Measurements from ENCODE around the gene SMDT1.
A peak's percentile ranks its signal among the peaks of the same experiment; 100 is the strongest.
"Not testable (repeated sequence)": the region's sequence is repeated elsewhere in the genome, so short reads cannot be mapped to it uniquely, and the experiment has no call there.

Gene SMDT1

DNA sequence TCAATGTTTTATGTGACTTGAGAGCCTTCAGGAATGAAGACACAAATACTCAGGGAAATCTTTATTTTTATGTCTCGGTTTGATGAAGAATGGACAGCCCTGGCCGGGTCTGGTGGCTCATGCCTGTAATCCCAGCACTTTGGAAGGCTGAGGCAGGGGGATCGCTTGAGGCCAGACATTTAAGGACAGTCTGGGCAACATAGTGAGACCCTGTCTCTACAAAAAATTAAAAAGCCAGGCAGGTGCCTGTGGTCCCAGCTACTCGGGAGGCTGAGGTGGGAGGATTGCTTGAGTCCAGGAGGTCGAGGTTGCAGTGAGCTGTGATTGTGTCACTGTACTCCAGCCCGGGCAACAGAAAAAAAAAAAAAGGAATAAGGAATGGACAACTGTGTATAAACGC lies 8.0 kb upstream of the SMDT1 start:
- not testable (repeated sequence) for DNase-seq

DNA sequence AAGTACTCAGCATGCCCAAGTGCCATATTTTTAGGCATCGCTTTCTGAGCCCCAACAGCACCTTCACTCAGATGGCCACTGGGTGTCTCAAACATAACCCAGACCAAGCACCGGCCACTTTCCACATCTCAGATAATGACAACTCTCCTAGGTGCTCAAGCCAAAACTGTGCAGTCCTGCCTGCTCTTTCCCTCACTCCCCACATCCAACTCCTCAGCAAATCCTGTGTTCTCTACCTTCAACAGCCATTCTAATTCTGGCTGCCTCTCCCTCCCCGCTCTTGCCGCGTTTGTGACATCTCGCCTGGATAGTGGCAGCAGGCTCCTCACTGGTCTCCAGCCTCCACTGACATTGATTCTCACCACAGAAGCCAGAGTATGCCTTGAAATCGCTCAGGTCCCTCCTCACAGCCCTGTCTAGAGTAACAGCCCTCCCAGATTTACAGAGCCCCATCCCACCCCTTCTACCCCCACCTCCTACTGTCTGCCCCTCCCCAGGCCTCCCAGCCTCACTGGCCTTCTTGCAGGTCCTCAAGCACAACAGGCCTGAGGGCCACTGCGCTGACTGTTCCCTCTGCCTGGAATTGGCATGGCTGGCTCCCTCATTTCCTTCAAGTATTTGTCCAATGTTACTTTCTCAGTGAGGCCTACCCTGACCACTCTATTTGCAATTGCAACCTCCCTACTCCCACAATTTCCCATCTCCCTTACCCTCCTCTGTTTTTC lies 6.7 kb upstream of the SMDT1 start:
- no peak for DNase-seq

DNA sequence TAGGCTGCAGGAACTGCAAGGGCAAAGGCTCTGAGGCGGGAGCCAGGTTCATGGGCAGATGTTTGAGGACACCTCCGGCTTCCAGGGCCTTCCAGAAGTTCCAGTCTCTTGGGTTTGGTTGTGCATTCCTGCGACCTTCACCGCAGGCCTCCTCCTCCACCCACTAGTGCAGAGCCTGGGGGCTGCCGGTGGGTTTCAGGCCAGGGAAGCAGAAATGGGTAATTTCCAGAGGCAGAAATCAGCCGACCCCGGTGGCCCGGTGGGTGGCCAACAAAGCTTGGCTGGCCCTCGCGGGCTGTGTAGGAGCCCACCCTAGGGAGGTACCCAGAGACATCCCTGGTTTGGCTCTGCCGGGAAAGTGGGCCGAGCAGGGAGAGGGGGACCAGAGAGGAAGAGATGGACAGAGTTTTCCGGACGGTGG lies 5.9 kb upstream of the SMDT1 start:
- no peak for DNase-seq

DNA sequence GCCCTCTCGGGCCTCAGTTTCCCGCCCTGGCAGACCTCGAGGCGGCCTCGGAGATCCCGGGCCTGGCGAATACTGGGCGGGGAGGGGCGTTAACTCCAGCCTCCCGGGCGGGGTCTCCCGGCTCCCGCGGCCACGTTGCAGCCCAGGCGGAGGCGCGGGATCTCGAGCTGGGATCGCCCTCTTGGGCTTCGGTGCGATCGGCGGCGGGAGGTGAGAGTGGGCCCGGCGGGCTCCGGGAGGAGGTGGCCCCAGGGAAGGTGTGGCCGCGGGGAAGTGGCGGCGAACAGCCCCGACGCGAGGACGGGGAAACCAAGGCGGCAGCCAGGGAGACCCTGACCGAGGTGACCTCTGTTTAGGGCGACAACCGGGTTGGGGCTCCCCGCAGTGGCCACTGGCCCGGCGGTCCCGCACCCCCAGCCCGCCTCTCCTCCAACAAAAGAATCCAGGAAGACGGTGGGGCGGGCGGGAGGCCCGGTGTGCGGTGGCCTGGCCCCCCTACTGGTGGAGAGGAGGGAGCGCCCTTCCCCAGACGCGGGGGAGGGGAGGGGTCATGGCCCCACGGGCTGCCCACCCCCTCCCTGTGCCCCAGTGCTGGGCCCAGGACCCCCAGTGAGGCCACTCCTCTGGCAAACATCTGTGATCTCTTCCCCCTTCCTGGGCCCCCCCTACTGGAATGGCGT lies 5.2 kb upstream of the SMDT1 start, which contains the start of gene PHETA2:
PHETA2 (plus strand) TSS at position 117 of the 680 bp plus-strand sequence. CDS start 3,046 bp downstream, outside the sequence.
- DNase-seq, result peak; percentile 23 to 68 (median 44)

DNA sequence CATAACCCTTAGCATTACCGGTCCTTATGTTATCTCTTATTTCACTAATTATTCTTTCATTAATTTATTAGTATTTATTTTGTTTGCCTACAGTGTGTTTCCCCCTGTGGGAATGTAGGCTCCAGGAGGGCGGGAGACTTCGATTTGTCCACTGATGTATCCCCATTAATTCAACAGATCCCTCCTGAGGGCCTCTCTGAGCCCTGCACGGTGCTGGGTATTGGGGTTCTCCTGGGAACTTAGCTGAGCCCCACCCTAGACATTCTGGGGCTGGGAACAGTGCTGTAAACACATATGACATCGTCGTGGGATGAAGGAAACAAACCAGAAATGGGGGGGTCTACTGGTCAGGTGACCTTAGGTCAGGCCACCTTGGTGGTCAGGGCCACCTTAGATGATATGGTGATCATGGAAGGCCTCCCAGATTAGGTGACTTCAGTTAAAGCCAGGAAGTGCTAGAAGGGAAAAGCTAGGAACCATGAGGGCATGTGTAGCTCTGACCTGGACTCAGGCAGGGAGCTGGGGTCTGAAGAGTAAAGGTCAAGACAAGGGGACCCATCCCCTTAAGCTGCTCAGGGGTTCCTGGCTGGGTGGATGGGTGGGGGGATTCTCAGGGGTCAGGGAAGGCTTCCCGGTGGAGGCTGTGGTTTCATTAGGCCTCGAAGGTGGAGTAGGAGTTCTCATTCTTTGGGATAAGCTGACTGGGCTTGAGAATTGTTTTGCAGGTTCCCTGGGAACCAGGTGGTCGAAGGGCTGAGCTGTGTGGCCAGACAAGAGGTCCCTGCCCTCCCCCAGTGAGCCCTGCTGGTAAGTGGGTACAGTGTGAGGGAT lies 4.4 kb upstream of the SMDT1 start:
- DNase-seq, result no peak

- DNase-seq, result no peak
These were observed 2.6 kb upstream of the SMDT1 start for GRCh38 chr22:42076764-42077485.

GRCh38 chr22:42077486-42078125 lies 1.9 kb upstream of the SMDT1 start:
- no peak for DNase-seq

- DNase-seq, result no peak
These were observed 806 bp upstream of the SMDT1 start for GRCh38 chr22:42078469-42079318.

DNA sequence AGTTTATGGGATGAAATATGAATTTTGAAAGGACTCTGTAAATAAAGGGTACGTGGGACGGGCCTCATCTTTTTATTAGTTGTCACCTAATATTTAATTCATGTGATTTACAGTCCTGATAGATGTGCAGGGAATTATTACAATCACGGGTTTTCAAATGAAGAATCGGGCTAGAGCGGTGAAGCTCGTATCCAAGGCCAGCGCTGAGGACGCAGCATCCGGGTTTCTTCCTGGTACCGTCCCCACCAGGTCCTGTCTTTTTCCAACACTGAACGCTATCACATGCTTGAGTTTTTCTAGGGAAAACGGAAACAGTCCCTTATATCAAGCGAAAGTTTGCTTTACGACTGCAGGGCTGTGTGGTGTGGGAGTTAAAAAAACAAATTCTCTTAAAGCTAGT lies 787 bp downstream of the SMDT1 start:
- peak; percentile 39 to 47 (median 40) for DNase-seq

- no peak for DNase-seq
These were observed 3.6 kb downstream of the SMDT1 start for GRCh38 chr22:42083119-42083518.

DNA sequence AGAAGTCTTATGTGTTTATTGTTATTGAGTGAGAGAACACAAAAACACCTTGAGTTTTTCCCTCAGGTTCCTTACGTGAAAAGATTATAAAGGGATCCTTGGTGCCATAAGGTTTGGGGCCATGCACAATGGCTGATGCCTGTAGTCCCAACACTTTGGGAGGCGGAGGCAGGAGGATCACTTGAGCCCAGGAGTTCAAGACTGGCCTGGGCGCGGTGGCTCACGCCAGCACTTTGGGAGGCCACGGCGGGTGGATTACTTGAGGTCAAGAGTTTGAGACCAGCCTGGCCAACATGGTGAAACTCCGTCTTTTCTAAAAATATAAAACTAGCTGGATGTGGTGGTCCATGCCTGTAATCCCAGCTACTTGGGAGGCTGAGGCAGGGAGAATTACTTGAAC lies 5.4 kb downstream of the SMDT1 start:
- DNase-seq, result no peak

DNA sequence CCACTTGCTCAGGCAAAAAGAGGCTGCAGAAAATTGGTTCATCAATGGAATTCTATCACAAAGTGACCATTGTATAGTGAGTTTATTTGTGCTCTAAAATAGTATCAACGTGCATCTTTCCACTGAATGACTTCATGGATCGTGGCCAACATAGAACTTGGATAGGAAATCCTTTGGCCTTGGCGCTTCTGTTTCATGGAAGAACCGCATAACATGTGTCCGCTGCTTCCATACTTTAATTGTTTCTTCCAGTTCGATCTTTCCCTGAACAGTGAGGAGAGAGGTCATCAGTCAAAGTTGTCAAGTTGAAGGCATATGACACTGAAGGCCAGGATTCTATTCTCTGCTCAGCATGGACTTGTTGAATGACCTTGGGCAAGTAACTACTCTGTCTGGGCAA lies 6.6 kb downstream of the SMDT1 start:
- no peak for DNase-seq

DNA sequence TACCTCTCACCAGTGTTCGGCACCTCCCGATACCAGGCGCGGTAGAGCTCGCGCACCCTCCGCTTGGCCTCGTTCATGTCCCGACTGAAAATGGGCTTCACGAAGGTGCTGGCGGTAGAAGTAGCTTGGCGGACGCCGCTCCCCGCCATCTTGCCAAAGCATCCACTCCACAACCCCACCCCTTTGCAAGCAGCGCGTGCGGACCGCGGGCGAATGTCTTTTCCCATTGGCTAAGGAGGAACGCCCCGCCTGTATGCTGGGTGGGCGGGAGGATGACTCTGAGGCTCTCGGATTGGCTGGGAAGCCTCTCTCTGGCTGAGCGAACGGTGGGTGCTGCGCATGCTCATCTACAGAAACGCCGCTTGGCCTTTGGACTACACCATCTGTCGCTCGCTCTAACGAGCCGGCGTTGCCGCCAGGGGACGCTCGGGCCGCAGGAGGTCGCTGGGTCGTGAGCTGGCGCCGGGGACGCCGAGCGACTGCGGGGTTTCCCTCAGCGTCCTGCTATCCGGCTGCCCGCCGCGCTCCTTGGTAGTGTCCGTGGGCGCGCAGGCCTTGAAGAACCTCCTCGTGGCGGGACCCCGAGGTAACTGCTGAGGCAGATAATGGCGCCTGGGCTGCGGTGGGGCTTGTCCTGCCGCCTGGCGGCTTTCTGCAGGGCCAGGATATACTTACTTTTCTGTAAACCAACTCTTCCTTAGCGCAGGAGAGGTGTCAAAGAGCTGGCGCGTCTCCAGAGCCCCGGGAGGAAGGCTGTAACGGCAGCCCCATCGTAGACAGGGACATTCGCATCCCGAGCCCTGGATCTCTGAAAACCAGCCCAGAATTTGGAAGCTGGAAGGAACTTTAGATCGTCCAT lies 11.3 kb downstream of the SMDT1 start, which contains the start of gene NDUFA6:
NDUFA6 (minus strand) TSS at position 177 of the 859 bp plus-strand sequence; CDS start at position 149, 28 bp downstream.
- peak; percentile 99 to 100 (median 100) for DNase-seq

GRCh38 chr22:42091455-42091782 lies 11.9 kb downstream of the SMDT1 start:
- no peak for DNase-seq

DNA sequence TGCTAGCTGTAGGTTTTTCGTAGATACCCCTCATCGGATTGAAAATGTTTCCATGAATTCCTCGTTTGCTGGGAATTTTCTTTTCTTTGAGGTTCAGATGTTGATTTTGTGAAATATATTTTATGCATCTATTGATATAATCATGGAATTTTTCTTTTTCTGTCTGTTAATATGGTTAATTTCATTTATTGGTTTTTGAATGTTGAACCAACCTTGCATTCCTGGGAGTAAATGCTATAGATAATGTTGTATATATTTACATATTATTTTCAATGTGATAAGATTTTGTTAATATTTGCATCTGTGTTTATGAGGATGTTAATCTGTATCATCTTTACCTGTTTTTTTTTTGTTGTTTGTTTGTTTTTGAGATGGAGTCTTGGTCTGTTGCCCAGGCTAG lies 21.7 kb downstream of the SMDT1 start:
- DNase-seq, result no peak

DNA sequence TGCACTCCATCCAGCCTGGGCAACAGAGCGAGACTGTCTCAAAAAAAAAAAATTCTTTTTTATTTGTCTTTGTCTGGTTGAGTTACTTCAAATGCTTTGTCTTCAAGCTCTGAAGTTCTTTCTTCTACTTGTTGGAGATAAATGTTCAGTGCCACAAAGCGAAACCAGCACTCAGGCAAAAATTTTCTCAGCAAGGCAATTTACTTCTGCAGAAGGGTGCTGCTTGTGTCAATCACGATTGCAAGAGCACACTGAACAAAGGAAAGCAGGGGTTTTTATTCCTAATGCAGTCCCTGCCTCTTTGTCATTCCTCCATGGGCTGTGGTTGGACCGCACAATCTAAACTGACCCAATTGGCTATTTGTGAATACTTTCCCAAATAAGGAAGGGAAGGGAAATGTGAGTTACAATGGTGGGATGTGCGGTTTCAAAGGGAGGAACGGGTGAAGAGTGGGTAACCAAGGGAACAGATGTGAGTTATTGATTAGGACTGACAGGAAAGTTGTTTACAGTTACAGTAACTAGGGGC lies 24.9 kb downstream of the SMDT1 start:
- DNase-seq, result not testable (repeated sequence)

- DNase-seq, result no peak
These were observed 29.3 kb downstream of the SMDT1 start for GRCh38 chr22:42108848-42109247.

- no peak for DNase-seq
These were observed 32.3 kb downstream of the SMDT1 start for GRCh38 chr22:42111798-42112197.

GRCh38 chr22:42112793-42113192 lies 33.3 kb downstream of the SMDT1 start:
- peak in 1 of 3 donors; percentile 9 for DNase-seq

DNA sequence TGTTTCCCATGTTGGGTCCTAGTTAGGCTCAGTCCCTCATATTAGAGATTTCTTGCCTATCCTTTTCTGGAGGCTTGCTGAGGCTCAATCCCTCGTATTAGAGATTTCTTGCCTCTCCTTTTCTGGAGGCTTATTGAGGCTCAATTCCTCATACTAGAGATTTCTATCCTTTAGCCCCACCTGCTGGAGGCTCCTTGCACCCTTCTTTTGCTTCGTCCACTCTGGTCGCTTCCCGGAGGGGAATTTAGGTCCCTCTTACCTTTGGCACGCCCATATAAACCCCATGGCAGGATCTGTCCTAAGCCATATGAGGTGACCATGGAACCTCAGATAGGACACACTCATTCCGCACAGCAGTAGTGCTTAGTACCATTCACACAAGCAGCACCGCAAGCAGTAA lies 35.2 kb downstream of the SMDT1 start:
- peak in 2 of 3 donors; percentile 24 to 37 for DNase-seq
